Colon (tissue), 2 donors: ENCODE results near the gene COL6A2.
"Not testable (repeated sequence)": the region's sequence is repeated elsewhere in the genome, so short reads cannot be mapped to it uniquely, and the experiment has no call there.

Source experiments
- FAIRE-seq: peaks from 2 replicates; lab custom pipeline; 2012; peaks lifted over from hg19 to GRCh38; lab: Jason Lieb, UNC
- donor health status: control.
- donor health status: control.

The COL6A2 gene

GRCh38 chr21:46142582-46143473 lies 44.9 kb downstream of the COL6A2 start:
- no peak for FAIRE-seq

- FAIRE-seq = no peak
These were observed 46.7 kb downstream of the COL6A2 start for GRCh38 chr21:46144464-46145070.

- no peak for FAIRE-seq
These were observed 47.4 kb downstream of the COL6A2 start for GRCh38 chr21:46145159-46145839.

- no peak for FAIRE-seq
These were observed 48.2 kb downstream of the COL6A2 start for GRCh38 chr21:46145840-46146691.

GRCh38 chr21:46146856-46147255 lies 48.9 kb downstream of the COL6A2 start:
- FAIRE-seq = no peak

- FAIRE-seq = not testable (repeated sequence)
These were observed 49.5 kb downstream of the COL6A2 start for GRCh38 chr21:46147429-46147828.

- FAIRE-seq = no peak
These were observed 50.2 kb downstream of the COL6A2 start for GRCh38 chr21:46148106-46148505.

GRCh38 chr21:46149205-46149901 lies 51.4 kb downstream of the COL6A2 start:
- FAIRE-seq = no peak

- FAIRE-seq = no peak
These were observed 52.2 kb downstream of the COL6A2 start for GRCh38 chr21:46150073-46150472.

GRCh38 chr21:46150491-46151121 lies 52.7 kb downstream of the COL6A2 start:
- no peak for FAIRE-seq

GRCh38 chr21:46151261-46151988 lies 53.5 kb downstream of the COL6A2 start:
- no peak for FAIRE-seq

GRCh38 chr21:46151989-46152926 lies 54.3 kb downstream of the COL6A2 start:
- no peak for FAIRE-seq

GRCh38 chr21:46152927-46153246 lies 55.0 kb downstream of the COL6A2 start:
- no peak for FAIRE-seq

GRCh38 chr21:46153247-46154154 lies 55.6 kb downstream of the COL6A2 start:
- no peak for FAIRE-seq

GRCh38 chr21:46154155-46154954 lies 56.4 kb downstream of the COL6A2 start:
- no peak for FAIRE-seq

- no peak for FAIRE-seq
These were observed 57.1 kb downstream of the COL6A2 start for GRCh38 chr21:46154955-46155513.
